ENCODE measurements around the gene SLC6A3. TPM values are rescaled to one million over a fixed set of nuclear protein-coding genes. Genes with fewer than 3 reads are reported as not detected.
A peak's percentile ranks its signal among the peaks of the same experiment; 100 is the strongest.

SLC6A3 gene
- polyA plus RNA-seq, 3 donors: not detected

GRCh38 chr5:1447671-1448361 is 2.6 kb upstream of the SLC6A3 start:
- peaks cover 19 to 66% of the 10 kb centered on the region in 2 donors for H3K27me3 ChIP-seq (ENCODE audit: control insufficient read depth in 2 of 2, insufficient read depth in 2 of 2, low read length in 2 of 2)
- no peak for TF ChIP-seq CTCF (IDR thresholded peaks at IDR 0.05)
- H3K4me3 ChIP-seq (replicated peaks in 1 of 3; ENCODE audit: low read depth in 2 of 3, low read length in 3 of 3): no peak overlapping the region
- Mint-ChIP-seq H3K9me3 (peaks cover 0 to 10% (median 4%) of the 10 kb centered on the region in 7 donors), H3K4me3 (peak overlapping the region in 1 of 2 donors; percentile 68), H3K4me1 (no peaks in the 10 kb centered on the region), H3K36me3 (no peaks in the 10 kb centered on the region), H3K27ac (no peak overlapping the region), H3K27me3 (ENCODE audit: low read depth in 3 of 3) (peaks cover 60 to 77% (median 66%) of the 10 kb centered on the region in 3 donors)
- no peak overlapping the region for H3K4me2 ChIP-seq (replicated peaks; ENCODE audit: extremely low read depth, low read length, poor library complexity, severe bottlenecking)
- H3K9me3 ChIP-seq (replicated peaks in 1 of 2; ENCODE audit: control insufficient read depth in 1 of 2, insufficient read depth in 1 of 2, low read length in 2 of 2): no peaks in the 10 kb centered on the region
- H3K4me1 ChIP-seq (ENCODE audit: control insufficient read depth in 1 of 2, insufficient read depth in 2 of 2, low read length in 2 of 2): no peaks in the 10 kb centered on the region
- intact Hi-C loops (cut with micrococcal nuclease): no loop called here
- H3K27ac ChIP-seq (ENCODE audit: low read depth in 1 of 2, low read length in 2 of 2): no peak overlapping the region
- H3K79me2 ChIP-seq (ENCODE audit: insufficient read depth, low read length): no peaks in the 10 kb centered on the region
- no peaks in the 10 kb centered on the region for H3K36me3 ChIP-seq (replicated peaks in 1 of 2; ENCODE audit: control insufficient read depth in 1 of 2, insufficient read depth in 2 of 2, low read length in 2 of 2)
- H2AFZ ChIP-seq (ENCODE audit: insufficient read depth, low read depth, low read length, poor library complexity, severe bottlenecking): no peak overlapping the region
- 61% methylated on average over 8 of the region's 16 CpGs for WGBS (ENCODE audit: insufficient coverage)
- H3K9ac ChIP-seq (ENCODE audit: insufficient read depth, low read length, poor library complexity, severe bottlenecking): no peak overlapping the region
- DNase-seq: no peak
- H4K20me1 ChIP-seq (ENCODE audit: insufficient read depth, low read length): no peaks in the 10 kb centered on the region

GRCh38 chr5:1446602-1447343 is 1.5 kb upstream of the SLC6A3 start:
- Histone ChIP-seq H3K27me3 (ENCODE audit: control insufficient read depth in 2 of 2, insufficient read depth in 2 of 2, low read length in 2 of 2) (peaks cover 19 to 69% of the 10 kb centered on the region in 2 donors), H3K4me3 (replicated peaks in 1 of 3; ENCODE audit: low read depth in 2 of 3, low read length in 3 of 3) (no peak overlapping the region), H3K9me3 (replicated peaks in 1 of 2; ENCODE audit: control insufficient read depth in 1 of 2, insufficient read depth in 1 of 2, low read length in 2 of 2) (no peaks in the 10 kb centered on the region), H3K79me2 (ENCODE audit: insufficient read depth, low read length) (no peaks in the 10 kb centered on the region), H3K4me1 (ENCODE audit: control insufficient read depth in 1 of 2, insufficient read depth in 2 of 2, low read length in 2 of 2) (no peaks in the 10 kb centered on the region), H4K20me1 (ENCODE audit: insufficient read depth, low read length) (no peaks in the 10 kb centered on the region), H3K9ac (ENCODE audit: insufficient read depth, low read length, poor library complexity, severe bottlenecking) (no peak overlapping the region), H3K4me2 (replicated peaks; ENCODE audit: extremely low read depth, low read length, poor library complexity, severe bottlenecking) (no peak overlapping the region), H3K27ac (ENCODE audit: low read depth in 1 of 2, low read length in 2 of 2) (no peak overlapping the region), H3K36me3 (replicated peaks in 1 of 2; ENCODE audit: control insufficient read depth in 1 of 2, insufficient read depth in 2 of 2, low read length in 2 of 2) (no peaks in the 10 kb centered on the region), H2AFZ (ENCODE audit: insufficient read depth, low read depth, low read length, poor library complexity, severe bottlenecking) (no peak overlapping the region)
- intact Hi-C loops (cut with micrococcal nuclease): no loop called here
- peak overlapping the region in 1 of 2 donors; percentile 68 for H3K4me3 Mint-ChIP-seq
- H3K4me1 Mint-ChIP-seq: no peaks in the 10 kb centered on the region
- H3K27ac Mint-ChIP-seq: no peak overlapping the region
- peaks cover 0 to 3% (median 2%) of the 10 kb centered on the region in 7 donors for H3K9me3 Mint-ChIP-seq
- WGBS (ENCODE audit: insufficient coverage): 16% methylated on average over 8 of the region's 16 CpGs
- no peak for DNase-seq
- no peaks in the 10 kb centered on the region for H3K36me3 Mint-ChIP-seq
- peaks cover 64 to 81% (median 75%) of the 10 kb centered on the region in 3 donors for H3K27me3 Mint-ChIP-seq (ENCODE audit: low read depth in 3 of 3)
- TF ChIP-seq CTCF (IDR thresholded peaks at IDR 0.05): no peak
